NCI-H1417 (cell line): ENCODE data around the gene OR4C13.
"Not testable (repeated sequence)": the region's sequence is repeated elsewhere in the genome, so short reads cannot be mapped to it uniquely, and the experiment has no call there.

Experiments used
- DNase-seq, 3 experiments: peaks; one replicate each; lab custom pipeline; 2025; lab: John Stamatoyannopoulos, UW

The OR4C13 gene

GRCh38 chr11:49952091-49952490, at the start of gene OR4C13:
TSS of gene OR4C13 (plus strand) at chr11:49952391. CDS start at chr11:49952423, 32 bp downstream.
- no peak for DNase-seq

GRCh38 chr11:49911516-49911915, 40.7 kb upstream of the OR4C13 start:
- DNase-seq: not testable (repeated sequence)

- DNase-seq: not testable (repeated sequence)
Observed at GRCh38 chr11:49948701-49949100, 3.5 kb upstream of the OR4C13 start.

- DNase-seq: not testable (repeated sequence)
Observed at GRCh38 chr11:49973439-49973838, 21.2 kb downstream of the OR4C13 start.

GRCh38 chr11:49982435-49982834, 30.2 kb downstream of the OR4C13 start, which contains the start of gene OR4C12:
TSS of gene OR4C12 (minus strand) at chr11:49982535. CDS start at chr11:49982501, 34 bp downstream.
- DNase-seq: not testable (repeated sequence)

- peak in 2 of 3 experiments; percentile 48 to 83 for DNase-seq
Observed at GRCh38 chr11:49995565-49995964, 43.4 kb downstream of the OR4C13 start.
